GM21447 (cell line): ENCODE results near the gene ABHD14A.

Experiments
- ATAC-seq: cut with Tn5 transposase; IDR thresholded peaks from one replicate; pipeline ENCODE4 v1.9.1; 2021; ENCODE audit not compliant: unreplicated experiment

ABHD14A gene

DNA sequence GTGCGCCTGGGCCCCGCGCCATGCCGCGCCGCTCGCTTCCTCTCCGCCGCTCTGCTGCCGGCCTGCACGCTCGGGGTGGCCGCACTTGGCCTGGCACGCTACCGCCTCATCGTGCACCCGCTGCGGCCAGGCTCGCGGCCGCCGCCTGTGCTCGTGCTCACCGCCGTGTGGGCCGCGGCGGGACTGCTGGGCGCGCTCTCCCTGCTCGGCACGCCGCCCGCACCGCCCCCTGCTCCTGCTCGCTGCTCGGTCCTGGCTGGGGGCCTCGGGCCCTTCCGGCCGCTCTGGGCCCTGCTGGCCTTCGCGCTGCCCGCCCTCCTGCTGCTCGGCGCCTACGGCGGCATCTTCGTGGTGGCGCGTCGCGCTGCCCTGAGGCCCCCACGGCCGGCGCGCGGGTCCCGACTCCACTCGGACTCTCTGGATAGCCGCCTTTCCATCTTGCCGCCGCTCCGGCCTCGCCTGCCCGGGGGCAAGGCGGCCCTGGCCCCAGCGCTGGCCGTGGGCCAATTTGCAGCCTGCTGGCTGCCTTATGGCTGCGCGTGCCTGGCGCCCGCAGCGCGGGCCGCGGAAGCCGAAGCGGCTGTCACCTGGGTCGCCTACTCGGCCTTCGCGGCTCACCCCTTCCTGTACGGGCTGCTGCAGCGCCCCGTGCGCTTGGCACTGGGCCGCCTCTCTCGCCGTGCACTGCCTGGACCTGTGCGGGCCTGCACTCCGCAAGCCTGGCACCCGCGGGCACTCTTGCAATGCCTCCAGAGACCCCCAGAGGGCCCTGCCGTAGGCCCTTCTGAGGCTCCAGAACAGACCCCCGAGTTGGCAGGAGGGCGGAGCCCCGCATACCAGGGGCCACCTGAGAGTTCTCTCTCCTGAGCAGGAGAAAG is 18.7 kb upstream of the ABHD14A start:
- ATAC-seq = no peak

DNA sequence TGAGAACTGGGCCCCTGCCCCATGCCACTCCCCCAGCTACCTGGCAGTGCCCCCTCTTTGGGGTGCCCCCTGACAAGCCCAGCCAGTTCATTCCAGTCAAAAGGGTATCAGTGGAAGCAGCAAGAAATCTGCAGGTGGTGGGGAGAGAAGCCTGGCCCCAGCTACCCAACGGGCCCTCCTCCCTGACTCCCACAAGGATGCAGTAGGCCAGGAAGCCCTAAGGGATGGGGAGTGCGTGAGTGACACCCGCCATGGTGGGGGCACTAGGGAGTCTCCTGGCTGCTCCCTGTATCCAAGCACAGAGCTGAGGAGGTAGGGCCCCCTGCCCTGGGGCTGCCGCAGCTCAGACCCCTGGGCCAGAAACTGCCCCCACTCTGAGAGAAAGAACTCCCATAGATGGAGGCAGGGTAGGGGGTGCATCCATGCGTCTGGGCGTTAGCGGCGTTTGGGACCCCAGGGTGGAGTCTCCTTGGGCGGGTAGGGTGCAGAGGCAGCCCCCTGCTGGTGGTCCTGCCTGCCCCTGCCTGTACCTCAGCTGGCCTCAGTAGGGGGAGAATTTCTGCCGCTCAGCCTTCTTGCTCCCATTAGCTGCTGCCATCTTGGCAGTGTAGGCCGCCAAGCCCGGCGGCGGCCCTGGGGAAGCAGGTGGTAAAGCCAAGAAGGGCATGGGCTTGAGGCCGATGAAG is 17.2 kb upstream of the ABHD14A start:
- no peak for ATAC-seq

DNA sequence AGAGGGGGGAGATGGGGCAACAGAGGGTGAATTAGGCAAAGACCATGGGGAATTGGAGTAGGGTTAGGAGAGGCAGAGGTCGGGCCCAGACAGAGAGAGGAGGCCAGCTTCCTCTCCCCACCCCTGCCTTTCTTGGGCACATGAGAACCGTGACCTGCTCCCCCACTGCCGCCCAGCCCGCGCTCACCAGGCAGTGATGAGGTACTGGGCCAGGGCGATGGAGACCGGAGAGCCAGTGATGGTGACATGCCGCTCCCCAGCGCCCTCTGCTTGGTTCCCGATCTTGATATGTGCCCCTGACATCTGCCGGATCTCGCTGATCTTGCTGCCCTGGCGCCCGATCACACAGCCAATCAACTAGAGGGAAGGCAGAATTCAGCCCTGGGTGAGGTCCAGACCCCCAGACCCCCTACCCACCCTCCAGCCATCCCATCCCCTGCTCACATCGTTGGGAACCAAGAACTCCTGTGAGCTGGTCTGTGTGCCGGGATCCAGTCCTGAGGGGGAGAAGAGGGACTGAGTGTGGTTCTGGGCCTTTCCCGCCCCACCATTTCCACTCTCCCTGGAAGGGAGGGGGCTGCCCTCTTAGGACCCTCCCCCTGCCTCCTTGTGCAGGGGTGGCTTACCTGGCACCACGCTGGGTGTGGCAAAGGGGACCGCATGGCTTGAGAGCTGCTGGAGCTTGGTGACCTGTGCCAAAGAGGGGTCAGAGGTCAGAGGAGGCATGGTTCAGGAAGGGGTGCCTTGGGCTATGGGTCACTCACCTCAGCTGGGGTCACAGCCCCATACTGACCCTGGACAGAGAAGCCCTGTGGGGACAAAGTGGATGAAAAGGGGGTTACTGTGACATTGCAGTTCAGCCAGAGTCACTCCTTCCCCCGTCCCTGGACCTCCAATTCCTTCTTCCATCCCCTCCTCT is 16.0 kb upstream of the ABHD14A start:
- no peak for ATAC-seq

DNA sequence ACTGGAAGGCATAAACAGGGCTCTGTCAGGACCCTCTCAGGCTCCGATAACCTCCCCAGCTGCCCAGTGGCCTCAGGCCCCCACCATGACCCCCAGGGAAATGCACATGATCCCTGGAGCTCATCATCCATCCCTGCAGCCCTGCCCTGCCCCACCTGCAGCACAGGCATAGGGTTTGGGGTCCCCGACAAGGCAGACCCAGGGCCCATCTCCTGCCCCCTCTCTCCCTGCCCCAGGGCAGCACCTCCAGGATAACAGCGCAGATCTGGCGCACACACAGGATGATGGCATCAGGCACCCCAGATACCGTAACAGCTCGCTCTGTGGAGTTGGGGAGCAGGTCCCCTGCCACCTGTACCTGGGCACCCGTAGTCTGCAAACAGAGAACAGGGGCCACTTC is 15.2 kb upstream of the ABHD14A start:
- no peak for ATAC-seq

DNA sequence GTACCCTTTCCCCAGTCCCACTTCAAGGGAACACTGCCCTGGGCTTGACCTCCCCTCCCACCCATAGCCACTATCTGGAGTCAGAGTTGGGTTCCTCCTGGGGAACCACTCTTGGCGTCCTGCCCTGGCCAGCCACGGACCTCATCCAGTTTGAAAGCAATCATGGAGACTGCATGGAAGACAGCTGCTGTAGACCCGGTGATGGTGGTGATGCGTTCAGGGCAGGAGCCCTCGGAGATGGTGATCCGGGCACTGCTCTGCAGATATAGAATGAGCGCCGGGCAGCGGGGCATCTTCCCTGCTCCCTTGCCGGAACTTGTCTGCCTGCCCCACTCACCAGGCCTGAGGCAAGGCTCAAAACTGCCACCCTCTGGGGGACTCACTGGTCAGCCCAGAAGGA is 14.5 kb upstream of the ABHD14A start:
- ATAC-seq = no peak

DNA sequence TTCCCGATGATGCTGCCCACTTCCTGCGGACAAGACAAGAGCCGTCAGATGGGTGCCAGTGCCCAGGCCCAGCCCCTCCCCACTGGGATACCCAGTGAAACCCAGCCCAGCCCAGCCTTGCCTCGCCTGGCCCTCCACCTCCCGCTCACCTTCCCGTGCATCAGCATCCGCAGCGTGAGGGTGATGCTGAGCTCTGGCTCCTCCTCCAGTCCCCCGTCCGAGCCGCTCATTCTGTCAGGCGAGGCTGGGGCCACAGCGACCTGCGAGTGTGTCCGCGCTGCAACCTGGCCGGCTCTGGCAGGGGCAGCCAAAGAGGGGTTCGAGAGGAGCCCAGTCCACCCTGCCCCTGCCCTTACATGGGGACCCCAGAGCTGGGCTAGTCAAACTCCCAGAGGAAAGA is 13.9 kb upstream of the ABHD14A start:
- ATAC-seq = no peak

DNA sequence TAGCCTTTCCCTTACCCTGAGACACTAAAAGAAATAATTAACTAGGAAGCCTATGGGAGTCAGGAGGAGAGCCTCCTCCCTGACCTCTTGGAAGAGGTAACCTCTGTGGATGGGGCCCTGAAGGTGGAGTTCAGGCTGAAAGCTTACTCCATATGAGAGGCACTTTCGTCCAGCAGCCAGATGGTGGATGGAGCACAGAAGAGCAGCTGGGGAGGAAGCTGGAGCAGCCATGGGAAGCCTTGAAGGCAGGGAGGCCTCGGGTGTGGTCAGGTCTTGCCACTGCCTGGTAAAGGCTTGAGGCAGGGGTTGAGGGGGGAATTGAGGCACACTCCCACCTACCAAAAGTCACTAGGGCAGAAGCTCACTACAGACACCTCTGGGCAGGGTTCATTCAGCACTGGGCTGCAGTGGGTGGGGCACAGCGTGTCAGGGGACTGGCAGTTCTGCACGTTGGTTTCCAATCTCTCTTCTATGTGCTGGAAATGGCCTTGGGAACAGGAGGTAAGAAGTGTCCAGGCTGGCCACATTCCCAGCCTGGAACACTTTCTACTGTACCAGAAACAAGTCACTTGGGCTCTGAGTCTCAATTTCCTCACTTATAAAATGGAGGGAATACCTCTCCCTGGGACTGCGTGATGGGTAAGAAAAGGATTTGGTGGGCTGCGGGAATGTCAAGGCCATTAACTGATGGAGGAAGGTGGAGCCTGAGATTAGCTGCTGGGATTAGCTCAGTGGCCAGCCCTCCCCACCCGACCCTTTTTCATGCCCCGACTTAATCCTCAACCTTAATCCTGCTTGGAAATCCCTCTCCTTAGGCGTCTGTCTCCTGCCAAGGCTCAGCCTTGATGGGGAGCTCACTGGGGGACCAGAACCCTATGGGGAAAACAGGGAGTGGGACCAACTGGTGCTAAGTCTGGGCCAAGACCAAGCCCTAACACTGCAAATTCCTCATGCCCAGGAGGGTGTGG is 13.0 kb upstream of the ABHD14A start:
- no peak for ATAC-seq

DNA sequence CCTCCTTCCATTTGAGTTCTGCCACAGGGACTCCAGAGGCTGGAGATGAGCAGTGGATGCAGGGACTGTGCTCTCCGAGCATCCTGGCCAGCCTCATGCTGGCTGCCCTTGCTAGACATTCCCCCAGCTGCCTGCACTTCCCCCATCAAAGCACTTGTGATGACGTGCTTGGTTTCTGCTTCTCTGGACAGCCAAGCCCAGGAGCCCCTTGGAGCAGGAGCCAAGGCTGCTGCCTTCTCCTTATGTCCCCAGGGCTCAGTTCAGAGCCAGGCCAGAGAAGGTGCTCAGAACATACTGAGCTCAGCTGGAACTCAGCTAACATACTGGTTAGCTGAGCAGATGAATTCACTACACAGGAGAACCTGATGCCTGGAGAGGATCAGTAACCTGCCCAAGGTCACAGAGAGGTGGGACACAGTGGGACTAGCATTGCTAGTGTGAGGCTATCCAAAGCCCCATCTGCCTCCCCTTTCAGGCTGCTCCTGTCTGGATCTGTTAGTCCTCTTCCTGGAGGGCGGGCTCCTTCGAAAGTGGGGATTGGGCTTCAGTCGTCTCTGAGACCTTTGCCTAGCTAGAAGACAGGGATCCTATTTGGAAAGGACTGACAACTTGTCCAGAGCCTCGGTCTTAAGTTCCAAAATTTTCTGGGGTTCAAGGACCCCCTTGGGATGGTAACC is 11.9 kb upstream of the ABHD14A start:
- no peak for ATAC-seq

DNA sequence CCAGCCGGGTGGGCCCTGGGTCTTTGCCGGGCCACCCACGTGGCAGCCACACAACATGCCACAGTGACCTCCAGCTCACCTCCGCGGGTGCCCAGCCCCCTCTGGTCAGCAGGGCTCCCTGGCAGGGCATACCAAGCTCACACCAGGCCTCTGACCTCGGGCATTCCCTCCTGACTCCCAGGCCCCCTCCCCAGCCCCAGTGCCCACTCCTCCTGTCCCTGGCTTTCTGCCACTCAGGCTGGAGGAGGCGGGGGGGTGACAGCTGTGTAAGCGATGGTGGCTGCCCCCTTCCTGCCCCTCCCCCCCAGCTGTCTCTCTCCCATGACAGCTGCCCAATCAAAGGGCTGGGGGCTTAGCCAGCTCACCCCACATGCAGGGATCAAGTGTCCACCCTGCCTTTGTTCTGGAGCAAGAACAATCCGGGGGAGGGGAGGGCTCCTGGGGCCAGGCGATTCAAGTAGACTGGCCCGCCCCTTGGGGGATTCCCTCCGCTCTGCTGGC is 10.9 kb upstream of the ABHD14A start:
- no peak for ATAC-seq

DNA sequence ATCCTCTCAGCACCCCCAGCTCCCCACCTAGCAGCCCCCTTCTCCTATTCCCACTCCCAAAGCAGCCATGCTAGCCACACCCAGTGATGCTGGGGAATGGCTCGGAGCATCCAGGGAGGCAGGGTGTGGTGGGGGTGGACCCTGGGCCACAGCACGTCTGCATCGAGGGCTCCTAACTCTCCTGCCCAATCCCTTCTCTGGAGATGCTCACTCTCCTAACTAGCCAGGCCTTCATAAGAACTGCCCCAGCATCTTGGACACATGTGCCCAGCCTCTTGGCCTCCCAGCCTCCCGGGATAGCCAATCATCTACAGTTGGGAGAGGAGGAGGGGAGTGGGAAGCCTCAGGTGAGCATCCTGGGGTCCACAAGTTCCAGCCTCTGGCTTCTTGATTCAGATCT is 10.3 kb upstream of the ABHD14A start:
- no peak for ATAC-seq

DNA sequence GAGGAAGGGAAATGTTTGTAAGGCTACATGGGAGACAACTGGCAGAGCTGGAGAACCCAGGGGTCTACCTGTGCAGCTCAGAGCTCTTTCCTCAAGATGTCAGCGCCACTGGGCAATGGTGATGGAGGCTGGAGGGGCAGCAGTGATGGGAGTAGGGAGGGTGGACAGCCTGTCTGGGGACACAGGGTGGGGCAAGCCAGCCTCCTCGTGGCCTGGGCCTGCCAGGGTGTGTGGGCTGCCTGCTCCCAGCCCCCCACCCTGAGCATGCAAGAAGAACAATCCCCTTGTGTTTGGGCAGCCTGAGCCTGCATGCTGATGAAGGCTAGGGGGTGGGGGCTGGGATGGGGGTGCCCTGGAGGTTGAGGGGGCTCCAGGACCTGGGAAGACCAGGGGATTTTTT is 8.8 kb upstream of the ABHD14A start:
- ATAC-seq = no peak

DNA sequence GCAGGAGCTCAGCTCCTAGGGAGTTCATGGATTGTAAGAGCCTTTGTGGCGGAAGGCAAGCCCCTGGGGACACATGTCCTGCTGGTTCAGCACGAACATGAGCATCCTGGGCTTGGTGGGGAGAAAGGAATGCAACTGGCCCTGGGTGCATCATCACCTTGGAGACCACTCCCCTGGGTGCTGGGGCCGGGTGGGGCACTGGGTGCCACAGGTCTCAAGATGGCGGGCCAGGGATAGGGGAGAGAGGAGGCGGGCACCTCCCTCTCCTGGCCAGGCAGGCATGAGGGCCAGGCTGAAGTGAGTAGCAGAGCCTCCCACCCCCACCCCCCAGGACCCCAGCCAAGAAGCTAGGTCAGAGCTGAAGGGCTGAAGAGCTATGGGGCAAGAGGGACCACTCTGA is 8.4 kb upstream of the ABHD14A start:
- ATAC-seq = no peak

DNA sequence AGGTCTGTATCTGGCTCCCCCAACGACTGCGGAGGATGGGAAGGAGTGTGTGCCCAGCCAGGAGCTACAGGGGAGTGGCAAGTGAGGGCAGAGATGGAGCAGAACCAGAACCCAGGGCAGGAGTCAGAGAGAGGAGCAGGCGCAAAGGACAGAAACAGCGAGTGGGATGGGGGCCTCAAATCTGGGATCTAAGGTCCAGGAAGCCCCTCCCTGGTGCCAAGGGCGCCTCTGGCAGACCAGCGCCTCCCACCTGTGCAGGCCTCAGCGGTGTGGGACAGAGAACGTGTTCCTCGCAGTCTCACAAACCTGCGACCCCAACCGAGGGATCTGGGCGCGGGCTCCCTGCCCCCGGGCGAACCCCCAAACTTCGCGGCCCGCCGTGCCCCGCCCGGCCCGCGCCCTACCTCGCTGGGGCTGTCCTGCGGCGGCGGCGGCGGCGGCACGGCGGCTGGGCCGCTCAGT is 7.9 kb upstream of the ABHD14A start:
- ATAC-seq = peak; percentile 50

DNA sequence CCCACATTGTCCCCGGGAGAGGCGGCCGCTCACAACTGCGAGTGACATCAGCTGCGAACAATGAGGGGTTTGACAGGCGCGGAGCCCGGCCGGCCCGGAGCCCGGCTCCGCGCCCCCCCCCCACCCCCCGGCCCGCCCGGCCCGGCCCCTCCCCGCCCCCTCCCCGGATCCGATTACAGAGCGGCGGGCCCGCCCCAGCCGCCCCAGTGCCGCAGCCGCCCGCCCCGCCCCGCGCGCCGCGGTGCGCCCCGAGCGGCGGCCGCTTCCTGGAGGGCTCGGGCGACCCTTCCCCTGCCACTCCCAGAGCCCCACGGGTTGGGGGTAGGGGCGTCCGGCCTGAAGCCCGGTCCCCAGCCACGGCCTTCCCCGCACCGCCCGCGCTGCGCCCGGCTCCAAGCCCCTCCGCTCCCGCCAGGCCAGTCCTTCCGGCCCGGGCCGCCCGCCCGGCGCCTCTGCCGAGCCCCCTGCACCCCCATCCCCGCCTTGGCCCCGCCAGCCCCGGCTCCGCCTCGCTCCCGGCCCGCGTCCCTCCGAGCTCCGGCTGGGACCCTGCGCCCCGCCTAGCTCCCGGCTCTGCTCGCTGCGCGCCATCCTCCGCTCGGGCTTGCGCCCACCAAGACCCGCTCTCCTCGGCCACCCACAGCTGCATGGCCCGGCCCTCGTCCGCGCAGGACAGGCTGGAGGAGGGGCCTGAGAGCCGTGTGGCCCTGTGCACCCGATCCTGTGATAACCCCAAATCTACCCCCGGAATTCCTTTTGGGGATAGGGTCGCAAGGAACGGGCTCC is 7.3 kb upstream of the ABHD14A start, which contains the start of gene PCBP4:
Gene PCBP4, minus strand, starts transcription at position 71 of the 786 bp plus-strand sequence. CDS start 6,214 bp downstream, outside the sequence.
- peak; percentile 48 for ATAC-seq

DNA sequence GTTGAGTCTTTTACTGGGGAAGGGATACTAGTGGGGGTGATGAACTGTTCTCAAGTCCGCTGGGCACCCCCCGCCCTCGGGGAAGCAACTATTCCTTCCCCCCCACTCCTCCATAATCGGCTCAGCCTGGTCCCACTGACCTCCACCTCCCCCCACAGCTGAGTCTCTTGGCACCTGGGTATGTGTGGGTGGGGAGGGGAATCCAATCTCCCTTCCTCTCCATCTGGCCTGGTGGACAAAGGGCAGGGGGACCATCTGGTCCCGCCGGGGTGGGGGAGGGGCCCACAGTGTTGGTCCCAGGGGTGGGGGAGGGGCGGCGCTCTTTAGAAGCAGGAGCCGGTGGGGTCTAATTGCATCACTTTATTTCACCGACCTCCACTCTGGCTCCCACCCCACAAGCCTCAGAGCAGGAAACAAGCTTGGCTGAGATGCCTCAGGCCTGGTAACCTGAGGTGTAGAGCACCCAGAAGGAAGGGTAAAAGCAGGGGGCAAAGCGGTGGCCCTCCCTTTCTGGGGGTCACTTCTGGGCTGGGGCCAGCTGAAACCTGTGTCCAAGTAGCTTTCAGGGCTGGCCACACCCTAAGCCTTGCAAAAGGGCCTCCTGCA is 6.6 kb upstream of the ABHD14A start:
- ATAC-seq = no peak

DNA sequence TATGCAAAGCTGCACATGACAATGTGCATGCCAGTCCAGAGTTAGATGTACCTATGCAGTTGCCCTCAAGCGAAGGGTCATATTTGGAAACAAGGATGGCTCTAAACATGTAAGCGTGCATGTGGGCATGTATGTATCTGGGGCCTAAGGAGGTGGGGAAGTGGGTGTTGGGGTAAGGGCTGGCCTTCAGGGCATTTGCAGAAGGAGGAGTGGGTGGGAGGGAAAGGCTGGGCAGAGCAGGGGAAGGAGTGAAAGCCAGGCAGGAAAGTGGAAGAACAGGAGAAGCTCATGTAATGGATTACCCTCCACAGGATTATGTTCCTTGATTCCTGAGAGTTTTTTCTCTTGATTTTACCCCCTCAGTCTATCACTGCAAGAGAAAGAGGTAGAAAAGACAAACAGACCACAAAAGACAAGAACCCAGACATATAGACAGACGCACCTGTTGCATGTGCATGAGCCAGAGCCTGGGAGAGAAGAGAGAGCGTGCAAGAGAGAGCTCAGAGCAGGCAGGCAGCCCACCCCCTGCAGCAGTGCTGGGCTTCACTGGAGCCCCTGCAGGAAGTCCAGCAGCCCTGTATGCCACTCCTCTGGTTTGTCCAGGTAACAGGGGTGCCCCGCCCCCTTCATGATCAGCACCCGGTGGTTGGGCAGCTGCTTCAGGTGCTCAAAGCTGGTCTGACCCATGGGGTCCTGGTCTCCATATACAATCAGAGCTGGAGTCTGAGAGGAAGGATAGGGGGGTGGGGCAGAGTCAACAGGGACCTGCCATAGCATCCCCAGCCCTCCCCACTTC is 5.8 kb upstream of the ABHD14A start:
- no peak for ATAC-seq

DNA sequence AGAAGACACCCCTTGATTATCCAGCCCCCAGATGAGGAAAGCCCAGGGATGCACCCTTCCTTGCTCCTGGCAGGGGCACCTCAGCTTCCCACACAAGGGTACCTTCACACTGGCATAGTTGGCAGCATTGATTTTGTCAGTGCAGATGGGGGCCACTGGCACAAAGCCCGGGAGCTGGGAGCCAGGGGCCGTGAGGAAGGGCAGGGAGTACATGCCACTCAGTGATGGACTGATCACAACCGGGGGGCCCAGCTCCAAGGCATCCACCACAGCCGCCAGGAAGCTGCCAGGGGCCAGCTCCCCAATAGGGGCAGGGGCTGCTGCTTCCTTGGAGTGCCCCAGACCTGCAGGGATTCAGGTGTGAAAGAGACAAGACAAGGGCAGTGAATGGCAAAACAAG is 5.0 kb upstream of the ABHD14A start:
- ATAC-seq = no peak
